GM19467 (cell line): Measurements from ENCODE around the gene ECEL1.

Experiments
- ATAC-seq: cut with Tn5 transposase; IDR thresholded peaks from one replicate; pipeline ENCODE4 v1.9.1; 2021; ENCODE audit warnings: mild to moderate bottlenecking, moderate library complexity; ENCODE audit not compliant: unreplicated experiment

The ECEL1 gene

GRCh38 chr2:232485757-232486557 is 1.7 kb downstream of the ECEL1 start:
- ATAC-seq, result no peak

GRCh38 chr2:232485348-232485756 is 2.3 kb downstream of the ECEL1 start:
- ATAC-seq, result no peak

GRCh38 chr2:232484628-232485347 is 2.8 kb downstream of the ECEL1 start:
- ATAC-seq, result no peak

GRCh38 chr2:232483923-232484627 is 3.6 kb downstream of the ECEL1 start:
- no peak for ATAC-seq

GRCh38 chr2:232483311-232483922 is 4.2 kb downstream of the ECEL1 start:
- no peak for ATAC-seq

- no peak for ATAC-seq
Observed at GRCh38 chr2:232482301-232483238, 5.1 kb downstream of the ECEL1 start.

- ATAC-seq, result no peak
Observed at GRCh38 chr2:232481322-232482140, 6.1 kb downstream of the ECEL1 start.

GRCh38 chr2:232480201-232481190 is 7.1 kb downstream of the ECEL1 start:
- ATAC-seq, result no peak

- ATAC-seq, result no peak
Observed at GRCh38 chr2:232479341-232480200, 8.1 kb downstream of the ECEL1 start.

GRCh38 chr2:232478571-232479340 is 8.9 kb downstream of the ECEL1 start:
- ATAC-seq, result no peak

- no peak for ATAC-seq
Observed at GRCh38 chr2:232477751-232478510, 9.7 kb downstream of the ECEL1 start.

GRCh38 chr2:232476791-232477190 is 10.8 kb downstream of the ECEL1 start:
- ATAC-seq, result no peak

GRCh38 chr2:232476045-232476444 is 11.6 kb downstream of the ECEL1 start:
- no peak for ATAC-seq

GRCh38 chr2:232473467-232473890 is 14.2 kb downstream of the ECEL1 start:
- ATAC-seq, result no peak

- ATAC-seq, result no peak
Observed at GRCh38 chr2:232466221-232466620, 21.4 kb downstream of the ECEL1 start.

- ATAC-seq, result no peak
Observed at GRCh38 chr2:232465061-232465460, 22.6 kb downstream of the ECEL1 start.
